IMR-90 (cell line): ENCODE results near the gene CDK2AP2. TPM values are rescaled to one million over a fixed set of nuclear protein-coding genes. Genes with fewer than 3 reads are reported as not detected.

Source experiments
- ATAC-seq: fragments of 200-7000 bp; cut with Tn5 transposase; 2 replicates; pipeline ENCODE4 v1.9.1; 2020; ENCODE audit warnings: low read depth, mild to moderate bottlenecking, moderate library complexity
- BruUV-seq: library from RNA; stranded (reverse); fragments of 400-500 nt; replicated peaks from 2 replicates; lab custom pipeline; 2021; lab: Mats Ljungman, UMichigan
- CTCF ChIA-PET: fragments of 300-600 bp; formaldehyde crosslinking; extraction: SDS; loops from one replicate; lab custom pipeline; 2021; ENCODE audit warnings: antibody characterized with exemption; lab: Yijun Ruan, JAX
- POLR2A ChIA-PET: fragments of 300-600 bp; sonication (Branson Sonifier 250); formaldehyde crosslinking; loops from one replicate; lab custom pipeline; 2022; ENCODE audit warnings: antibody characterized with exemption; ENCODE audit not compliant: unreplicated experiment; lab: Charles Lee
- DNase-seq: peaks from one replicate; pipeline ENCODE4 v3.0.0; 2013
- H2AFZ ChIP-seq: replicated peaks from 2 replicates; pipeline ENCODE3; 2013; ENCODE audit warnings: low read length, mild to moderate bottlenecking; ENCODE audit not compliant: poor library complexity
- H2AK5ac ChIP-seq: 2 replicates; pipeline ENCODE4 v1.6.1; 2013; ENCODE audit warnings: low read depth, low read length, inconsistent platforms
- H2AK9ac ChIP-seq: replicated peaks from 2 replicates; pipeline ENCODE3; 2013; ENCODE audit warnings: mild to moderate bottlenecking, low read depth, low read length, moderate library complexity; ENCODE audit not compliant: poor library complexity
- H2BK120ac ChIP-seq: 2 replicates; pipeline ENCODE4 v1.6.1; 2013; ENCODE audit warnings: low read depth, low read length, inconsistent platforms
- H2BK15ac ChIP-seq: 3 replicates; pipeline ENCODE4 v1.6.1; 2013; ENCODE audit warnings: low read depth, low read length, inconsistent platforms
- H2BK20ac ChIP-seq: 2 replicates; pipeline ENCODE4 v1.6.1; 2013; ENCODE audit warnings: low read depth, mild to moderate bottlenecking, inconsistent platforms, low read length, moderate library complexity
- H2BK5ac ChIP-seq: 2 replicates; pipeline ENCODE4 v1.6.1; 2013; ENCODE audit warnings: mild to moderate bottlenecking, low read depth, low read length, inconsistent platforms; ENCODE audit not compliant: poor library complexity, severe bottlenecking
- H3K14ac ChIP-seq: replicated peaks from 2 replicates; pipeline ENCODE4 v1.6.1; 2013; ENCODE audit warnings: low read depth, low read length, inconsistent platforms
- H3K18ac ChIP-seq: 2 replicates; pipeline ENCODE4 v1.6.1; 2013; ENCODE audit warnings: low read depth, low read length, control low read depth
- H3K23ac ChIP-seq: 2 replicates; pipeline ENCODE4 v1.6.1; 2013; ENCODE audit warnings: low read depth, low read length, inconsistent platforms
- H3K27ac ChIP-seq: 2 replicates; pipeline ENCODE4 v1.5.1; 2013; ENCODE audit warnings: mild to moderate bottlenecking, control low read depth, low read length; ENCODE audit not compliant: insufficient read depth
- H3K27me3 ChIP-seq: 2 replicates; pipeline ENCODE4 v1.6.1; 2013; ENCODE audit warnings: low read length; ENCODE audit not compliant: control insufficient read depth, insufficient read depth
- H3K36me3 ChIP-seq: 2 replicates; pipeline ENCODE4 v1.6.1; 2013; ENCODE audit warnings: low read length, mixed read lengths; ENCODE audit not compliant: control insufficient read depth, insufficient read depth
- H3K4ac ChIP-seq: 2 replicates; pipeline ENCODE4 v1.6.1; 2013; ENCODE audit warnings: low read depth, low read length, inconsistent platforms
- H3K4me1 ChIP-seq: 2 replicates; pipeline ENCODE4 v1.6.1; 2013; ENCODE audit warnings: low read length, mixed read lengths; ENCODE audit not compliant: control insufficient read depth, insufficient read depth
- H3K4me2 ChIP-seq: 2 replicates; pipeline ENCODE4 v1.6.1; 2013; ENCODE audit warnings: low read depth, mild to moderate bottlenecking, control low read depth, low read length, moderate library complexity
- H3K4me3 ChIP-seq: 2 replicates; pipeline ENCODE4 v1.5.1; 2013; ENCODE audit warnings: low read depth, mild to moderate bottlenecking, control low read depth, low read length, moderate library complexity; ENCODE audit not compliant: insufficient read depth
- H3K56ac ChIP-seq: 2 replicates; pipeline ENCODE4 v1.6.1; 2013; ENCODE audit warnings: low read length, inconsistent platforms; ENCODE audit not compliant: insufficient read depth; ENCODE audit errors: extremely low read depth
- H3K79me1 ChIP-seq, 2 experiments: 2 replicates each; pipeline ENCODE4 v1.6.1; 2013; ENCODE audit warnings: low read length in 2 of 2, inconsistent platforms in 1 of 2, low read depth in 1 of 2
- H3K9ac ChIP-seq: 2 replicates; pipeline ENCODE4 v1.6.1; 2013; ENCODE audit warnings: low read depth, low read length, control low read depth
- H3K9me1 ChIP-seq: 2 replicates; pipeline ENCODE4 v1.6.1; 2013; ENCODE audit warnings: low read length, inconsistent platforms; ENCODE audit not compliant: insufficient read depth
- H3K9me3 ChIP-seq: 2 replicates; pipeline ENCODE4 v1.6.1; 2013; ENCODE audit warnings: low read length; ENCODE audit not compliant: control insufficient read depth, insufficient read depth
- H4K20me1 ChIP-seq: 2 replicates; pipeline ENCODE4 v1.6.1; 2013; ENCODE audit warnings: low read length, inconsistent platforms; ENCODE audit not compliant: insufficient read depth
- H4K5ac ChIP-seq: 2 replicates; pipeline ENCODE4 v1.6.1; 2013; ENCODE audit warnings: mild to moderate bottlenecking, low read depth, low read length, control low read depth
- H4K8ac ChIP-seq, 2 experiments: 2 replicates each; pipeline ENCODE4 v1.6.1; 2013; ENCODE audit warnings: low read depth in 2 of 2, low read length in 2 of 2, control low read depth in 1 of 2, inconsistent platforms in 1 of 2
- H4K91ac ChIP-seq: 2 replicates; pipeline ENCODE4 v1.6.1; 2013; ENCODE audit warnings: low read depth, low read length, inconsistent platforms; ENCODE audit not compliant: insufficient read depth
- FOS ChIP-seq: fragments of 150-350 bp; IDR thresholded peaks from 2 replicates; pipeline ENCODE4 v1.6.1; 2016; ENCODE audit warnings: low read depth, low read length
- NFE2L2 ChIP-seq: fragments of 150-350 bp; IDR thresholded peaks from 2 replicates; pipeline ENCODE4 v1.6.1; 2016; ENCODE audit warnings: low read depth, mild to moderate bottlenecking, low read length
- SMC3 ChIP-seq: fragments of 150-350 bp; IDR thresholded peaks from 2 replicates; pipeline ENCODE4 v1.6.1; 2016; ENCODE audit warnings: low read depth, mild to moderate bottlenecking, antibody characterized with exemption, low read length, moderate library complexity
- WGBS, 2 experiments: methylation state at CpG; one replicate each; pipeline versions ENCODE4 v1.1.5 to v1.1.7; 2013; ENCODE audit warnings: missing lambda C conversion rate in 2 of 2; ENCODE audit not compliant: insufficient read length in 1 of 2; ENCODE audit errors: extremely low coverage in 2 of 2; 5-methylcytosine and 5-hydroxymethylcytosine counted together
- dilution Hi-C: fragments of 300-500 bp; cut with HindIII; formaldehyde crosslinking; loops from one replicate; pipeline ENCODE4 v1.14.3; 2018; ENCODE audit warnings: low sequenced_read_pairs; ENCODE audit not compliant: unreplicated experiment
- in situ Hi-C: fragments of 300-500 bp; cut with MboI; formaldehyde crosslinking; loops from 3 replicates; pipeline ENCODE4 v1.14.3; 2019; ENCODE audit warnings: low sequenced_read_pairs, inconsistent platforms, mixed read lengths
- intact Hi-C: fragments of 100-400 bp; cut with micrococcal nuclease; formaldehyde crosslinking; loops from 2 replicates; pipeline ENCODE4 v1.10.0; 2022
- polyA plus RNA-seq, 3 experiments: library from polyadenylated mRNA; depleted of rRNA; stranded (reverse); fragments of >200 nt; gene quantifications; 2 replicates each; pipeline ENCODE4 v1.2.3, GENCODE V29; 2012; ENCODE audit warnings: low replicate concordance in 1 of 3
- total RNA-seq: library from RNA; depleted of rRNA; stranded (reverse); fragments of >200 nt; gene quantifications from 2 replicates; pipeline ENCODE4 v1.2.3, GENCODE V29; 2012

Gene CDK2AP2
- total and polyA plus RNA-seq, 2 of the 4 experiments (the other 2 are of a cell fraction), result 8.1 to 44.7 TPM

- Histone ChIP-seq H2AK9ac (no peak overlapping the region), H3K9ac (no peak overlapping the region), H3K79me1 (peaks cover 0 to 11% of the 10 kb centered on the region in 2 experiments; a peak in 2 of 4 replicates), H4K8ac (no peak overlapping the region; a peak in 1 of 4 replicates), H3K36me3 (peaks cover 2% of the 10 kb centered on the region; the same call in 1 of the 2 replicates), H3K14ac (no peak overlapping the region), H3K4ac (no peak overlapping the region), H3K4me1 (peaks cover 4% of the 10 kb centered on the region), H2BK120ac (no peak overlapping the region), H4K20me1 (no peaks in the 10 kb centered on the region), H2AFZ (no peak overlapping the region), H2BK20ac (no peak overlapping the region), H3K23ac (no peak overlapping the region), H2BK5ac (no peak overlapping the region), H4K91ac (no peak overlapping the region), H3K9me1 (peaks cover 3% of the 10 kb centered on the region; the same call in 1 of the 2 replicates), H3K4me2 (no peak overlapping the region), H3K4me3 (no peak overlapping the region), H3K56ac (no peak overlapping the region), H2AK5ac (no peak overlapping the region), H3K27ac (no peak overlapping the region), H3K18ac (no peak overlapping the region), H2BK15ac (no peak overlapping the region), H3K27me3 (peaks cover 3% of the 10 kb centered on the region), H3K9me3 (no peaks in the 10 kb centered on the region), H4K5ac (no peak overlapping the region)
- ATAC-seq, result no peak
- intact Hi-C loops (no loop called here), in situ Hi-C loops (no loop called here), dilution Hi-C loops (no loop called here)
- ChIA-PET POLR2A (interaction anchor here (1.3 kb wide), 1 partner anchor 69 kb away, joined by 4 read pairs; the partner anchor contains the start of gene PPP1CA), CTCF (no interaction called here)
- TF ChIP-seq SMC3, result no peak
- TF ChIP-seq NFE2L2, result no peak
- no peak for TF ChIP-seq FOS
- 62% methylated on average over 3 of the region's 8 CpGs; no CpG with 5 or more reads in 1 of the 2 experiments for WGBS, 2 experiments
- DNase-seq, result no peak
- no TSS peak for BruUV-seq
Observed at GRCh38 chr11:67470337-67471002, 37.5 kb downstream of the CDK2AP2 start.
